ENCODE results near the gene NPC1. TPM values are rescaled to one million over a fixed set of nuclear protein-coding genes. Genes with fewer than 3 reads are reported as not detected.
"Not testable (repeated sequence)": the region's sequence is repeated elsewhere in the genome, so short reads cannot be mapped to it uniquely, and the experiment has no call there.

The NPC1 gene
- total RNA-seq, 2 donors from 2014 or later, result 43.6 to 44.9 TPM

DNA sequence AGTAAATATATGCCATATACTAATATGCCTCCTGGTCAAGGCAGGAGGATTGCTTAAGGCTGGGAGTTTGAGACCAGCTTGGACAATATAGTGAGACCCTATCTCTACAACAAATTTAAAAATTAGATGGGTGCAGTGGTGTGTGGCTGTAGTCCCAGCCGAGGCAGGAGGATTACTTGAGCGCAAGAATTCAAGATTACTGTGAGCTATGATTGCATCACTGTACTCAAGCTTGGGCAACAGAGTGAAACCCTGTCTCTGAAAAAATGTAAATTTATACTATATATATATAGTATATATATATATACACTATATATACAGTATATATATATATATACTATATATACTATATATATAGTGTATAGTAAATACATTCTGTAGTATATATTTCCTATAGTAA, 30.0 kb upstream of the NPC1 start:
- WGBS, 2 experiments (ENCODE audit: insufficient coverage in 1 of 2, insufficient read length in 1 of 2), result 90% methylated on average over 2 of the region's 2 CpGs; no CpG with 5 or more reads in 1 of the 2 experiments
- no peaks in the 10 kb centered on the region for H3K36me3 ChIP-seq (ENCODE audit: control insufficient read depth, insufficient read depth, low read length)
- H3K4me3 ChIP-seq (ENCODE audit: low read length), result no peak overlapping the region
- H3K9me3 Mint-ChIP-seq, result no peaks in the 10 kb centered on the region
- H3K4me1 Mint-ChIP-seq, result peaks cover 11% of the 10 kb centered on the region
- DNase-seq, result no peak
- TF ChIP-seq, protein P1, sequence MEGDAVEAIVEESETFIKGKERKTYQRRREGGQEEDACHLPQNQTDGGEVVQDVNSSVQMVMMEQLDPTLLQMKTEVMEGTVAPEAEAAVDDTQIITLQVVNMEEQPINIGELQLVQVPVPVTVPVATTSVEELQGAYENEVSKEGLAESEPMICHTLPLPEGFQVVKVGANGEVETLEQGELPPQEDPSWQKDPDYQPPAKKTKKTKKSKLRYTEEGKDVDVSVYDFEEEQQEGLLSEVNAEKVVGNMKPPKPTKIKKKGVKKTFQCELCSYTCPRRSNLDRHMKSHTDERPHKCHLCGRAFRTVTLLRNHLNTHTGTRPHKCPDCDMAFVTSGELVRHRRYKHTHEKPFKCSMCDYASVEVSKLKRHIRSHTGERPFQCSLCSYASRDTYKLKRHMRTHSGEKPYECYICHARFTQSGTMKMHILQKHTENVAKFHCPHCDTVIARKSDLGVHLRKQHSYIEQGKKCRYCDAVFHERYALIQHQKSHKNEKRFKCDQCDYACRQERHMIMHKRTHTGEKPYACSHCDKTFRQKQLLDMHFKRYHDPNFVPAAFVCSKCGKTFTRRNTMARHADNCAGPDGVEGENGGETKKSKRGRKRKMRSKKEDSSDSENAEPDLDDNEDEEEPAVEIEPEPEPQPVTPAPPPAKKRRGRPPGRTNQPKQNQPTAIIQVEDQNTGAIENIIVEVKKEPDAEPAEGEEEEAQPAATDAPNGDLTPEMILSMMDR (conservative IDR thresholded peaks at IDR 0.05), result no peak
- H3K36me3 Mint-ChIP-seq (ENCODE audit: low read depth), result no peaks in the 10 kb centered on the region
- peaks cover 26% of the 10 kb centered on the region for H3K27me3 ChIP-seq (ENCODE audit: control insufficient read depth, insufficient read depth, low read length, poor library complexity, severe bottlenecking)
- no peaks in the 10 kb centered on the region for H3K9me3 ChIP-seq (ENCODE audit: control insufficient read depth, low read length)
- H3K27ac Mint-ChIP-seq, result no peak overlapping the region
- H3K9ac ChIP-seq (ENCODE audit: extremely low read depth, low read length, poor library complexity, severe bottlenecking), result no peak overlapping the region
- H3K27ac ChIP-seq (ENCODE audit: low read depth, low read length), result no peak overlapping the region
- no peak overlapping the region for H3K4me3 Mint-ChIP-seq
- peaks cover 8% of the 10 kb centered on the region for H3K4me1 ChIP-seq (ENCODE audit: control insufficient read depth, insufficient read depth, low read length)
- peaks cover 29% of the 10 kb centered on the region for H3K27me3 Mint-ChIP-seq (ENCODE audit: insufficient read depth)

DNA sequence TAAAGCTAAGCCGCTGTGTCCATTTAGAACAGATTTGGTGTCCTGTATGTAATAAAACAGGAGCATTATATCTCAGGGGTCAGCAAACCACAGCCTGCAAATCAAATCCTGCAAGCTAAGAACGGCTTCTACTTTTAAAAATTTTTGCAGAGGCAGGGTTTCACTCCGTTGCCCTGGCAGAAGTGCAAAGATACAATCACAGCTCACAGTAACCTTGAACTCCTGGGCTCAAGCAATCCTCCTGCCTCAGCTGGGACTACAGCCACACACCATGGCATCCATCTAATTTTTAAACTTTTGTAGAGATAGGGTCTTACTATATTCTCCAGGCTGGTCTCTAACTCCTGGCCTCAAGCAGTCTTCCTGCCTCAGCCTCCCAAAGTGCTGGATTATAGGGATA, 28.6 kb upstream of the NPC1 start:
- no peak overlapping the region for H3K27ac ChIP-seq (ENCODE audit: low read depth, low read length)
- Mint-ChIP-seq H3K4me3 (no peak overlapping the region), H3K27me3 (ENCODE audit: insufficient read depth) (peaks cover 16% of the 10 kb centered on the region), H3K36me3 (ENCODE audit: low read depth) (no peaks in the 10 kb centered on the region), H3K9me3 (no peaks in the 10 kb centered on the region), H3K4me1 (peaks cover 15% of the 10 kb centered on the region), H3K27ac (no peak overlapping the region)
- H3K4me1 ChIP-seq (ENCODE audit: control insufficient read depth, insufficient read depth, low read length), result peaks cover 8% of the 10 kb centered on the region
- no peak for DNase-seq
- no peak overlapping the region for H3K9ac ChIP-seq (ENCODE audit: extremely low read depth, low read length, poor library complexity, severe bottlenecking)
- H3K36me3 ChIP-seq (ENCODE audit: control insufficient read depth, insufficient read depth, low read length), result no peaks in the 10 kb centered on the region
- H3K4me3 ChIP-seq (ENCODE audit: low read length), result no peak overlapping the region
- peaks cover 13% of the 10 kb centered on the region for H3K27me3 ChIP-seq (ENCODE audit: control insufficient read depth, insufficient read depth, low read length, poor library complexity, severe bottlenecking)
- TF ChIP-seq, protein P1 (conservative IDR thresholded peaks at IDR 0.05), result no peak
- H3K9me3 ChIP-seq (ENCODE audit: control insufficient read depth, low read length), result no peaks in the 10 kb centered on the region
- 88 to 95% methylated on average over 2 to 3 of the region's 3 CpGs for WGBS, 2 experiments (ENCODE audit: insufficient coverage in 1 of 2, insufficient read length in 1 of 2)

- H3K27ac ChIP-seq (ENCODE audit: low read depth, low read length), result no peak overlapping the region
- TF ChIP-seq, protein P1 (conservative IDR thresholded peaks at IDR 0.05), result no peak
- H3K27me3 ChIP-seq (ENCODE audit: control insufficient read depth, insufficient read depth, low read length, poor library complexity, severe bottlenecking), result peaks cover 8% of the 10 kb centered on the region
- H3K36me3 ChIP-seq (ENCODE audit: control insufficient read depth, insufficient read depth, low read length), result no peaks in the 10 kb centered on the region
- peaks cover 8% of the 10 kb centered on the region for H3K4me1 ChIP-seq (ENCODE audit: control insufficient read depth, insufficient read depth, low read length)
- Mint-ChIP-seq H3K27ac (no peak overlapping the region), H3K36me3 (ENCODE audit: low read depth) (no peaks in the 10 kb centered on the region), H3K4me1 (peaks cover 18% of the 10 kb centered on the region), H3K9me3 (no peaks in the 10 kb centered on the region), H3K4me3 (no peak overlapping the region), H3K27me3 (ENCODE audit: insufficient read depth) (peaks cover 11% of the 10 kb centered on the region)
- no peaks in the 10 kb centered on the region for H3K9me3 ChIP-seq (ENCODE audit: control insufficient read depth, low read length)
- no peak overlapping the region for H3K4me3 ChIP-seq (ENCODE audit: low read length)
- no peak for DNase-seq
- 91 to 94% methylated on average over 2 of the region's 2 CpGs for WGBS, 2 experiments (ENCODE audit: insufficient coverage in 1 of 2, insufficient read length in 1 of 2)
- H3K9ac ChIP-seq (ENCODE audit: extremely low read depth, low read length, poor library complexity, severe bottlenecking), result no peak overlapping the region
These were observed 28.1 kb upstream of the NPC1 start for GRCh38 chr18:23614413-23614812.

- not testable (repeated sequence) for H3K4me3 ChIP-seq (ENCODE audit: low read length); H3K4me1 ChIP-seq (ENCODE audit: control insufficient read depth, insufficient read depth, low read length); H3K9ac ChIP-seq (ENCODE audit: extremely low read depth, low read length, poor library complexity, severe bottlenecking); H3K36me3 Mint-ChIP-seq (ENCODE audit: low read depth); DNase-seq; H3K9me3 ChIP-seq (ENCODE audit: control insufficient read depth, low read length); H3K36me3 ChIP-seq (ENCODE audit: control insufficient read depth, insufficient read depth, low read length); H3K4me3 Mint-ChIP-seq; H3K9me3 Mint-ChIP-seq; H3K27ac Mint-ChIP-seq; H3K27ac ChIP-seq (ENCODE audit: low read depth, low read length); H3K27me3 Mint-ChIP-seq (ENCODE audit: insufficient read depth); H3K27me3 ChIP-seq (ENCODE audit: control insufficient read depth, insufficient read depth, low read length, poor library complexity, severe bottlenecking)
- 96 to 100% methylated on average over 4 to 7 of the region's 7 CpGs for WGBS, 2 experiments (ENCODE audit: insufficient coverage in 1 of 2, insufficient read length in 1 of 2)
- H3K4me1 Mint-ChIP-seq, result peaks cover 18% of the 10 kb centered on the region
These were observed 26.8 kb upstream of the NPC1 start for GRCh38 chr18:23613091-23613475.

All from endodermal cell (in vitro differentiated cells).